GM19468 (cell line): ENCODE measurements around the gene FOSL1.
A peak's percentile ranks its signal among the peaks of the same experiment; 100 is the strongest.

Source experiments
- ATAC-seq: cut with Tn5 transposase; IDR thresholded peaks from one replicate; pipeline ENCODE4 v1.9.1; 2021; ENCODE audit warnings: mild to moderate bottlenecking, moderate library complexity, moderate number of reproducible peaks; ENCODE audit not compliant: unreplicated experiment; ENCODE audit errors: extremely low read depth

Gene FOSL1

GRCh38 chr11:65866509-65867283 lies 33.5 kb downstream of the FOSL1 start:
- no peak for ATAC-seq

DNA sequence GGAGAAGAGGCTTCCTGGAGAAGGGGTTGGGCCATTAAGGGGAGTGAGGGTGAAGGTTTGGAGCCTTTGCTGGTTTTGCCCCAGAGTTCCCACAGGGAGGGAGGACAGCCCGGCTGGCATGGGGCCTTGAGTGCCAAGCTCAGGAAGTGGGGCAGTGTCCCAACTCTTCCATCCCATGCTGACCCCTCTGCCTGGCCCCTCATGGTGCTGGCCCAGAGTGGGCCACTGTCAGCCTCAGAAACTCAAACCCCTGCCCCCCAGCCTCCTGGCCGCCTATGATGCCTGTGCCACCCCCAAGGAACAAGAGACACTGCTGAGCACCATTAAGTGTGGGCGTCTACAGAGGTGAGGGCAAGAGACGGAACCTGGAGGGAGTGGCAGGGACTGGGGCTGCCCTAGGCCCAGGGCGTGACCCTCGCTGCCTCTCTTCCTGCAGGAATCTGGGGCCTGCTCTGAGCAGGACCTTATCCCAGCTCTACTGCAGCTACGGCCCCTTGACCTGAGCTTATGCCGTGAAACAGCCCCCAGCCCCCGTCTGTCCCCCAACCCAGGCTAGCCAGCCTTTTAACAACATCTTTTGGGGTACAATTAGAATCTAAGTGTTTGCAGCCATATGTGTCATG lies 34.5 kb downstream of the FOSL1 start:
- ATAC-seq = no peak

DNA sequence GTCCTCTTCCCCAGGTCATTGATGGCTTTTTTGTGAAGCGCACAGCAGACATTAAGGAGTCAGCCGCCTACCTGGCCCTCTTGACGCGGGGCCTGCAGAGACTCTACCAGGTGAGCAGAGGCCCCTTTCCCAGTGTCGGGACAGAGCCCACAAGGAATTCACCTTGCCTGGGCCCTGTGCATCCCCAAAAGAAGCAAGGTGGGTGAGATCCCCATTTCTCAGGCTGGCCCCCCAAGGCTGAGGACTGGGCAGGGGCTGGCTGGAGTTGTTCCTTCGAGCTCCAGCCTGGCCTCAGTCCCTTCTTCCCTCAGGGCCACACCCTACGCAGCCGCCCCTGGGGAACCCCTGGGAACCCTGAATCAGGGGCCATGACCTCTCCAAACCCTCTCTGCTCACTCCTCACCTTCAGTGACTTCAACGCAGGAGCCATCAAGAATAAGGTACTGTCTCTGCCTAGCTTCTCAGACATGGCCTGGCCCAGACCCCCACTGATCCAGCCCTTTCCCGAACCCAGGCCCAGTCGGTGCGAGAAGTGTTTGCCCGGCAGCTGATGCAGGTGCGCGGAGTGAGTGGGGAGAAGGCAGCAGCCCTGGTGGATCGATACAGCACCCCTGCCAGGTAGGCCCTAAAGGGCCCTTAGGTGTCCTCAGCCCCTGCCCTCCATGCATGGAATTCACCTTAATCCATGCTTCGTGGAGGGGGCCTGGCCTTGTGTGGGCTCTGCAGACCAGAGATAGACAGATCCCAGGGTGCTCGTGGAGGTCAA lies 35.3 kb downstream of the FOSL1 start:
- no peak for ATAC-seq

- ATAC-seq = no peak
Observed at GRCh38 chr11:65863889-65864705, 36.1 kb downstream of the FOSL1 start.

DNA sequence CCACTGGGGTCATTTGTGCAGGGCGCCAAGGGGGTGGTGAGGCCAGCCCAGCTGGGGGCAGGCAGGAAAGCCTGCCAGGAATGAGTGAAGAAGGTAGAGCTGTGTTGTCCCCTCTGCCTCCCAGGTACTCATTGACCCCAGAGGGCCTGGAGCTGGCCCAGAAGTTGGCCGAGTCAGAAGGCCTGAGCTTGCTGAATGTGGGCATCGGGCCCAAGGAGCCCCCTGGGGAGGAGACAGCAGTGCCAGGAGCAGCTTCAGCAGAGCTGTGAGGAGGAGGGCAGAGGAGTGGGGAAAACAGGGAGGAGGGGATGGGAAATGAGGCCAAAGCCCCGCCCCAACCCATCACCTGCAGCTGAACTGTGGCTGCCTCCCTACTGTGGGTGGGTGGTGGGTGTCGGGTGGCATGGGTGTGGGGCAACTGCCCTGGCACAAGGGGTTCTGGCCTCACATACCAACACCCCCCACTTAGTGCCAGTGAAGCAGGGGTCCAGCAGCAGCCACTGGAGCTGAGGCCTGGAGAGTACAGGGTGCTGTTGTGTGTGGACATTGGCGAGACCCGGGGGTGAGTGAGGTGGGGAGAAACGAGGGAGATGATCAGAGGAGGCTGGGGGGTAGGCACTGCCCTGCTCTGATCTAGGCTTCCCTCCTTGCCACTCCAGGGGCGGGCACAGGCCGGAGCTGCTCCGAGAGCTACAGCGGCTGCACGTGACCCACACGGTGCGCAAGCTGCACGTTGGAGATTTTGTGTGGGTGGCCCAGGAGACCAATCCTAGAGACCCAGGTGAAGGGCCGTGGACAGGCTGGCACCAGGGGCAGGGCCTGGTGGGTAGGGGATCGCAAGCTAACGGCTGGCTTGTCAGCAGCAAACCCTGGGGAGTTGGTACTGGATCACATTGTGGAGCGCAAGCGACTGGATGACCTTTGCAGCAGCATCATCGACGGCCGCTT lies 37.0 kb downstream of the FOSL1 start:
- ATAC-seq = no peak

DNA sequence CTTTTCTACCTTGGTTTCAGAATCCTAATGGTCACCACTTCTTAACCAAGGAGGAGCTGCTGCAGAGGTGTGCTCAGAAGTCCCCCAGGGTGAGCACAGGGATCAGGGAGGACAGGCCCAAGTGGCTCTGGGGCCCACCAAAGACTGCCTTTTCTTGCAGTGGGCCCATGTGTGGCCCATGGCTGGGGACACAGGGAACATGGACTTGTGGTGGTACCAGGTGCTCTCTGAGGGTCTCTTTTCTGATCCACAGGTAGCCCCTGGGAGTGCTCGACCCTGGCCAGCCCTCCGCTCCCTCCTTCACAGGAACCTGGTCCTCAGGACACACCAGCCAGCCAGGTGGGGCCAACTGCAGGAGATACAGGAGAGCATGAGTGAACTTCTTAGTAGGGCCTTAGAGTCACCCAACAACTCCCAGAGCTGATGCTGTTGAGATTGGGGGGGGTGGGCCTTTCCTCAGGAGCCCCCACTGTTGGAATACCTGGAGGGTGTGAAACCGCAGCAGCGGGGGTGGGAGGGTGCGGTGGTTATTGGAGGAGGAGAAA lies 37.9 kb downstream of the FOSL1 start:
- ATAC-seq = no peak

GRCh38 chr11:65861533-65862183 lies 38.5 kb downstream of the FOSL1 start:
- no peak for ATAC-seq

- no peak for ATAC-seq
Observed at GRCh38 chr11:65861165-65861505, 39.1 kb downstream of the FOSL1 start.

- no peak for ATAC-seq
Observed at GRCh38 chr11:65860278-65861164, 39.7 kb downstream of the FOSL1 start, which contains the start of gene MUS81. TSS of gene MUS81 (plus strand) at chr11:65860433. CDS start at chr11:65860754, 321 bp downstream.

DNA sequence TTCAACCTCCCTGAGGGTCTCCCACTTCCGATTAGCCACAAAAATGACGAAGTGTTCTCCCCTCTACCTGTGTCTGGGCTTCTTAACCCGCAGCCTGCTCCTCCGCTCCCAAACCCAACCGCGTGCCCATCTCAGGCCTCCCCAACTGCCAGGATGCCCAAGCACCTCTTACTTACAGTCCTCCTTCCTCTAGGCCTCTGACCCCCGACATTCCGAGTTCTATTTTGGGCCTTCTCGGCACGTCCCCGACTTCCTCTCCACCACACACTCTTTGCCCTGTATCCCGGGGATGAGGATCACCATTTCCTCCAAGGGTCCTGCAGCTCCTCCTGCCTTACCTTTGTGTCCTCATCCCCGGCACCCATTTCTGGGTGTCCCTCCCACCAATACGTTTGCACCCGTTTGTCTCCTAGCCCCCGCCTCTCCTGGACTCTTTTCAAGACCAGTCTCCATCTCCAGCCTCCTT lies 40.3 kb downstream of the FOSL1 start:
- no peak for ATAC-seq

GRCh38 chr11:65859095-65859811 lies 40.9 kb downstream of the FOSL1 start:
- peak; percentile 31 for ATAC-seq

DNA sequence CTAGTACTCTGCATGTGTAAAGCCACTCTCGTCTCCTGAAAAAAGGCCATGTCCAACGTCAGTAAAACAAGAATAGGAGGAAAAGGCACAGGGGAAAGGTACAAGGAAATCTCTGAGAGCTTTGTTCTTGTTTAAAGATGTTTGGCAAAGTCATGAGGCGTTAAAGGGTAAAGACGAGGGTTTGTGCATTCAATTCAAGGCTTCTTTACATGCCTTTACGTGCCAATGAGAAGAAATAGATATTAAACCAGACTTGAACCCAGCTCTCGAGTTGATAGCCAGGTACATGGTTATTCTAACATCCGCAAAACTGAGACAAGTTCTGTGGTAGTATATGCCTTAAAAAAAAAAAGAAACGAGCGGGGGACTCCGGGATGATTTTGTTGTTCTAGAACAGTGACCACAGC lies 41.5 kb downstream of the FOSL1 start:
- ATAC-seq = no peak

GRCh38 chr11:65857853-65858680 lies 42.1 kb downstream of the FOSL1 start, which contains the start of gene CFL1:
TSS of gene CFL1 (minus strand) at chr11:65858180. CDS start at chr11:65858099, 81 bp downstream.
- peak; percentile 30 for ATAC-seq

DNA sequence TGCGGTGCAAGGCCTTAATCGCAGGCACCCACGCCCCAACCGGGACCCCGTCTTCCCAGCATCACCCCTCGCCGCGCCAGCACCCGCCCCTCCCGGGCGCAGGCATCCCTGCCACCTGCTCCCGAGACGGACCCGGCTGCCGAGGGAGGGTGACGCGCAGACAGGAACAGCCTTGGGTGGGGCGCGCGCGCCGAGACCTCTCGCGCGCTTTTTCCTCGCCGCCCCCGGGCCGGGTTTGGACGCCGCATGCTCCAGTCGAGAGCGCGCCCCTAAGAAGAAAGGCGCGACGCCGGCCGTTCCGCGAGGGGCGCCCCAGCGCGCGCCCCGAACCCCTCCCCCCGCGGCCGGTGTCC lies 42.7 kb downstream of the FOSL1 start:
- no peak for ATAC-seq

- ATAC-seq = peak; percentile 14
Observed at GRCh38 chr11:65856689-65857499, 43.3 kb downstream of the FOSL1 start.
